ENCODE data around the gene TMEM79. TPM values are rescaled to one million over a fixed set of nuclear protein-coding genes. Genes with fewer than 3 reads are reported as not detected.
A peak's percentile ranks its signal among the peaks of the same experiment; 100 is the strongest.

The TMEM79 gene
- total RNA-seq, 1 donor from 2014 or later, result 6.1 TPM

- DNase-seq (ENCODE audit: low spot score in 2 of 2, unreplicated experiment in 2 of 2), result no peak
- no peak for TF ChIP-seq CTCF (IDR thresholded peaks at IDR 0.05; ENCODE audit: unreplicated experiment)
- Mint-ChIP-seq H3K27me3 (ENCODE audit: low read depth) (no peaks in the 10 kb centered on the region), H3K4me1 (no peaks in the 10 kb centered on the region), H3K27ac (no peak overlapping the region), H3K9me3 (no peaks in the 10 kb centered on the region), H3K4me3 (no peak overlapping the region), H3K36me3 (peaks cover 11% of the 10 kb centered on the region)
Measured at GRCh38 chr1:156242738-156243137, 41.4 kb upstream of the TMEM79 start.

- Mint-ChIP-seq H3K4me1 (no peaks in the 10 kb centered on the region), H3K4me3 (no peak overlapping the region), H3K27ac (no peak overlapping the region), H3K27me3 (ENCODE audit: low read depth) (no peaks in the 10 kb centered on the region), H3K36me3 (peaks cover 8% of the 10 kb centered on the region), H3K9me3 (no peaks in the 10 kb centered on the region)
- TF ChIP-seq CTCF (IDR thresholded peaks at IDR 0.05; ENCODE audit: unreplicated experiment), result no peak
- DNase-seq (ENCODE audit: low spot score in 2 of 2, unreplicated experiment in 2 of 2), result no peak
Measured at GRCh38 chr1:156244126-156244525, 40.0 kb upstream of the TMEM79 start.

GRCh38 chr1:156244712-156245111 is 39.4 kb upstream of the TMEM79 start:
- Mint-ChIP-seq H3K27me3 (ENCODE audit: low read depth) (no peaks in the 10 kb centered on the region), H3K9me3 (no peaks in the 10 kb centered on the region), H3K27ac (no peak overlapping the region), H3K36me3 (peaks cover 5% of the 10 kb centered on the region), H3K4me1 (peaks cover 4% of the 10 kb centered on the region), H3K4me3 (no peak overlapping the region)
- no peak for TF ChIP-seq CTCF (IDR thresholded peaks at IDR 0.05; ENCODE audit: unreplicated experiment)
- DNase-seq (ENCODE audit: low spot score in 2 of 2, unreplicated experiment in 2 of 2), result no peak

- no peak for DNase-seq (ENCODE audit: low spot score in 2 of 2, unreplicated experiment in 2 of 2)
- TF ChIP-seq CTCF (IDR thresholded peaks at IDR 0.05; ENCODE audit: unreplicated experiment), result no peak
- H3K36me3 Mint-ChIP-seq, result peaks cover 4% of the 10 kb centered on the region
- H3K4me1 Mint-ChIP-seq, result peaks cover 4% of the 10 kb centered on the region
- no peak overlapping the region for H3K4me3 Mint-ChIP-seq
- H3K27me3 Mint-ChIP-seq (ENCODE audit: low read depth), result no peaks in the 10 kb centered on the region
- no peak overlapping the region for H3K27ac Mint-ChIP-seq
- H3K9me3 Mint-ChIP-seq, result no peaks in the 10 kb centered on the region
Measured at GRCh38 chr1:156245451-156246232, 38.5 kb upstream of the TMEM79 start.

GRCh38 chr1:156246241-156246780 is 37.8 kb upstream of the TMEM79 start:
- TF ChIP-seq CTCF (IDR thresholded peaks at IDR 0.05; ENCODE audit: unreplicated experiment), result no peak
- H3K27ac Mint-ChIP-seq, result peak overlapping the region; percentile 4
- H3K27me3 Mint-ChIP-seq (ENCODE audit: low read depth), result no peaks in the 10 kb centered on the region
- DNase-seq (ENCODE audit: low spot score in 2 of 2, unreplicated experiment in 2 of 2), result no peak
- H3K9me3 Mint-ChIP-seq, result no peaks in the 10 kb centered on the region
- H3K4me3 Mint-ChIP-seq, result no peak overlapping the region
- peaks cover 5% of the 10 kb centered on the region for H3K36me3 Mint-ChIP-seq
- peaks cover 4% of the 10 kb centered on the region for H3K4me1 Mint-ChIP-seq
